Ecto neural progenitor cell (in vitro differentiated cells): ENCODE measurements around the gene EGFL7.

Source experiments
- DNase-seq: peaks from one replicate; pipeline ENCODE4 v3.0.0-alpha.2; 2018; ENCODE audit warnings: low spot score

EGFL7 gene

DNA sequence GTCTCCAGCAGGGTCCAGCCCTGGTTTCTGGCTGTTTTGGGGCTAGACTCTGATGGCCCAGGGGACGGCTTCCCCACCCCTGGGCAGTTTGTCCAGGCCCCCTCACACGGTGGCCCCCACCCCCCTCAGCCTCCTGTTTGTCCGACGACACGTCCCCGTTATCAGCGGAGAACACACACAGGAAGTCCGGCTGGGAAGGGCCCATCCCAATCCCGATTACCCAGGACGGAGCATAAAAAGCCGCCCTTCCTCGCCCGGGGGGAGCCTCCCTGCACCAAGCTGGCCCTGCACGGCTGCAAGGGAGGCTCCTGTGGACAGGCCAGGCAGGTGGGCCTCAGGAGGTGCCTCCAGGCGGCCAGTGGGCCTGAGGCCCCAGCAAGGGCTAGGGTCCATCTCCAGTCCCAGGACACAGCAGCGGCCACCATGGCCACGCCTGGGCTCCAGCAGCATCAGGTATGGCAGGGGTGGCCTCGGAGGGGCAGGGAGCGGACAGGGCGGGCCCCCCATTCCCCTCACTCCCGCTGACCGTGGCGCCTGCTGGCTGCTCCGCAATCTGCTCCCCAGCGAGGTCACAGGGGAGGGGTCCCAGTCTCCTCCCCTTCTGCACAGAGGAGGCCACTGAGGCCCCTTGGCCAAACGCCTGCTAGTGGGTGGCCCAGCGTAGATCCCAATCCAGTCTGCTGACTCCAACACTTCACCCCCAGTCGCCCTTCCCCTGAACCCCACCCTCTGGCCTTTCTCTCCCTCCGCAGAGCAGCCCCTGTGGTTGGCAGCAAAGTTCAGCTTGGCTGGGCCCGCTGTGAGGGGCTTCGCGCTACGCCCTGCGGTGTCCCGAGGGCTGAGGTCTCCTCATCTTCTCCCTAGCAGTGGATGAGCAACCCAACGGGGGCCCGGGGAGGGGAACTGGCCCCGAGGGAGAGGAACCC is at the start of gene EGFL7:
EGFL7 (plus strand) TSS at position 261 of the 926 bp plus-strand sequence. CDS start 5,367 bp downstream, outside the sequence.
- no peak for DNase-seq

DNA sequence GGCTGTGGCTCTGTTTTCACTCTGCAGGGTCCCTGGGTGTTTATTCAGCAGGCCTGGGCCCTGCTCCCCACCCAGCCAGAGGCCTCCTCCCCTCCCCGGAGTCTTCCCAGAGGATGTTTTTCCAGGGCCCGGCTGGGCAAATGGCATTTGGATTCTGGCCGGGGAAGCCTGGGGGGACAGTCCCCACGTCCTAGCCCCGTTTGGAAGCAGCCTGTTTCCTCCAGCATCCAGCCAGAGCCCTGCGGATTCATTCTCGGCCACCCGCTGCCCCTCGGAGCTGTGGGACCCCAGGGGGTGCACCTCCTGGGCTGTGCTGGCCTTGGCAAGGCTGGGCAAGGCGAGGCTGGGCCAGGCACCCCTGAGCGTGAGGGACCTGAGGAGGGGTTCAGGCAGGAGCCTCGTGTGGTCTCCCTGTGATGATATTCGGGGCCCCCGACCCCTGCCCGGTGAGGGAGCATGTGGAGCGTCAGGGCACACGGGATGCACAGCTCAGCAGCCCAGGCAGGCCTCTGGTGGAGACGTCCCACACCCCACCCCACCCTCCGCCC is 48.8 kb upstream of the EGFL7 start:
- no peak for DNase-seq

DNA sequence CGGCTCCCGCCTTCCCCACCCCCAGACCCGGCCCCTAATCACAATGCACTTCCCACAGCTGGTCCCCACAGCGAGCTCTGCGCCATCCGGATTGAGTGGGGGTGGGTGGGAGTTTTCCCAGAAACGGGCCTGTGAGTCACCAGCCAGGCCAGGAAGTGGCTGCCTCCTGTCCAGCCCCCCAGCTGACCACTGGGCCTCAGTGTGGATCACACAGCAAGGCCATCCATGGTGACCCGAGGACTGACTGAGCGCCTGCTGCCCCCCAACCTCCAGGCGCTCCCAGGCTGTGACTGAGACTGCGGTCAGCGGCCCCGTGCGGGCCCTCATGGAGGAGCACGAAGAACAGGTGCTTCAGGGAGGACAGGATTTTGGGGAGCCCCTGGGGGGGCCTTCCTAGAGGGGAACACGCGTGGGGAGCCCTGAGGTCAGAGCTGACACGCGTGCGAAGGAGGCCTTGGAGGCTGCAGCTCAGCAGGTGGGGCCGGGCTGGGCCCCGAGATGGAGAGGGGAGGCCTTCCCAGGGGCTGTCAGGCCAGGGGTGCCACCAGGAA is 48.3 kb upstream of the EGFL7 start:
- DNase-seq: no peak

DNA sequence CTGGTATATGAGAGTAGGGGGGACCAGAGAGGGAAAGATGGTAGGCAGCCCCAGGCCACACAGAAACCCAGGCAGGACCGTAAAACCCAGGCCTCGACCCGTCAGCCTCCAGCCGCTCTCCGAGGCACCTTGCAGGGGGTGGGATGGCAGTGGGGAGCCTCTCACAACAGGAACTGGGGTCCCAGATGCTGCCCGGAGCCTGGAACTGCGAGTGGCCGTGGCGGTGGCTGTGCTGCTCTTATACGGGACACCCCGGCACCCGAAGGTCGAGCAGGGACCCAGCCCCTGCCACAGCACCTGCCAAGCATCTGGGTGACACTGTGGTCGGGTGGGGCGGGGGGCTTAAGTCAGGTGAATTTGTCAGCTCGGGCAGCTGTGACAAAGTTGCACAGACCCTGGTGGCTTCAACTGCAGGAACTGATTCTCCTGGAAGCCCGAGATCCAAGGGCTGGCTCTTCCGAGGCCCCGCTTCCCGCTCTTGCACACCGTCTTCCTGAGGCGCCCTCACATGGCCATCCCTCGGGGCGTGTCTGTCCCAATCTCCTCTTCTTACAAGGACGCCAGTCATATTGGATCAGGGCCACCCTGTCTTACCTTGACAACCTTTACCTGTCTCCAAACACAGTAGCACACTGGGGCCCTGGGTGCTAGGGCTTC is 47.6 kb upstream of the EGFL7 start:
- DNase-seq: no peak

DNA sequence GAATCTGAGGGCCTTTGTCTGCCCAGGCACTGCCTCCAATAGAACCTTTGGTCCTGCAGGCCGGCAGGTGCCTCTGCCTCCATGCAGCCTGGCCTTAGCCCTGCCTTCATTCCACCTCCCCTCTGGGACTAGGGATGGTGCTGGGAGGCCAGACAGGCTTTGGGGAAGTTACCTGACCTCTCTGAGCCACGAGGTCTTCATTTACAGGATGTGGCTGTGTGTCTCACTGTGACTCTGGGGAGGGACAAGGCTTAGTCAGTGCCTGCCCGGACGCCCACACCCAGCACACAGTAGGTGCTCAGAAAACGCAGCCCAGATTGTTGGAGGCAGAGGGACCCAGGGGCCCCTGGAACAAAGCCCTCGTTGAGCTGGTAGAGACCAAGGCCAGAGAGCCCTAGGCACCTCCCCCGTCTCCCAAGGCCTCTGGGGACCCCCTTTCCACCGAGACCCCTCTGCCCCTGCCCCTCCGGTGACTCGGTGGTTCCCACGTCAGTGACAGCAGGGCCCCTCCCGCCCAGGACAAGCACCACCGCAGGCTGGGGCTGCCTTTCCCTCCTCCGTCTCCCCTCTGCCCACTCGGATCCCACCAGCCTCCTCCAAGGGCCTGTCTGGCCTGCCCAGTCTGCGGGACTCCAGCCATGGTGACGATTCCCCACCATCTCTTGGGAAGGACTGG is 46.9 kb upstream of the EGFL7 start:
- DNase-seq: no peak

DNA sequence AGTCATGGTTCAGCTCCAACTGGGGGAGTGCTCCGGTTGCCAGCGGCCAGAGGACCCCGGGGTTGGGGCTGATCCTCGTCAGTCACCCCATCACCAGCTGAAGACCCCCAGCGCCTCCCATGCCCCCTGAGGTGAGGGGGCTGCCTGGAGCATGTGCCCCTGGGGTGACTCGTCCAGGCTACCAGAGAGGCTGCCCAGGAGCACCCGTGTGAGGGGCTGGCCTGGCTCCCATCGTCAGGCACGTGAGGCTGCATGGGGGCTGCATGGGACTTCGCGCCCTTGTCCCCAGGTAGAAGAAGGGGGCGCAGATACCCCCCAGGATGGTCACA is 46.4 kb upstream of the EGFL7 start:
- DNase-seq: no peak

DNA sequence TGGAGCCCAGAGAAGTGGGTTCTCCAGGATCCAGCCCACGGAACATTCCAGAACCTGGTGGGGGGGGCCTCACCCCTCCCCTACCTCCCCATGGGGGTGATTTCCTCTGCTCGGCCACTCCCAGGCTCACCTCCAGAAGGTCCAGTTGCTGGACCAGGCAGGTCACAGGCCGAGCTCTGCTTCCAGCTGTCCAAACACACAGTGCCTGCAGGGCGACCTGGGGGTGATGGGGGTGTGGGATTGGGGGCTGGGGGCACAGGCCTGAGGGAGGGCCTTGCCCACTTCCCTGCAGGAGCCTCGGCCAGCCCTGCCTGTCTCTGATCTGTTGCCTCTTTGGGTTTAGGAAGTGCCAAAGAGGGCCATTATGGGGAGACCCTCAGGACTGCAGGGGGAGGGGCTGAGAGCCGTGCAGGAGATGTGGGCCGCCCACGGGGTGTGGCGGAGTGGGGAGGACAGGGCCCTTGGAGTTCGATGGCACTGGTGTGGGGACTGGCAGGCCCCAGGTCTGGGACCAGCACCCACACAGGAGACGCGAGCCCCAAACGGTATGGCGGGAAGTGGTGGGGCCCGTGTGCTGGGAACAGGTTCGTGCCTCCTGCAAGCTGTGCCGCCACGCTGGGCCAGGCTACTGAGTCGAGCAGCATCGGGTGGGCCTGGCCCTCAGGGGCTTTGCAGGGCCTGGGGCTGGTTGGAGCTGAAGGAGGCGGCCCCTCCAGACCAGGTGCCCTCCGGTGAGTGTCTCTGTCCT is 45.6 kb upstream of the EGFL7 start:
- no peak for DNase-seq

DNA sequence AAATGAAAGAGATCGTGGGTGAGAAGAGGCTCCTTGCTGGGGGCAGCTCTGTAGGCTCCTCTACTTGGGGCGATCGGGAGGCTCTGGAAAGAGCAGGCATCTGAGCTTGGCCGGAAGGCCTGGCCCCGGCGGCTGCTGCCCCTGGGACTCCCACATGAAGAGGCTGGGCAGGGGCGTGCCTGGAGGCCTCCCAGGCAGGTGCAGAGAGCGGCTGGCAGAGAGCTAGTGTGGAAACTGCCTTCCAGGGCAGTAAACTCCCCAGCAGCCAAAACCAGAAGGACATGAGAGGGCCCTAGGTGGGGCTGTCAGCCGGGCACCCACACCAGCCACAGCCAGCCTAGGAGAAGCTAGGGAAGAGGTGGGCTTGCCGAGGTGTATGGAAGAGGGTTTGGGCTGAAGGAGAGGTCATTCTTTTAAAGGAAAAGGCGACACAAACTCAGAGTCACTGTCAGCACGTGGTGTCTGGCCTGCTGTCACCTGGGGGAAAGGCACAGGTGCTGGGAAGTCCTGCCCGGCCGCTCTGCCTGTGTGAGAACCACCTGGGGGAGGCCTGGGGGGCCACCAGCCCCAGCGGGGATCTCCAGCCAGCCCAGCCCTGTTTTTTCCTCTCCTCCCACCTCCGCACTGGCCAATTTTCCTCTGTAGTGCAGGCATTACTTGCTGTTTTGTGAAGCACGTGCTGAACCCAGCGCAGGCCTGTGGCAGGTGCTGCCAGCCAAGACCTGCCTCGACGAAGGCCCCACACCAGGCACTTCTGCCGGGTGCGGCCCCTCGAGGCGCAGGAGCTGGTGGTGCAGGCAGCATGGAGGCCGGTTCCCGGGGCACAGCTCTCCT is 44.8 kb upstream of the EGFL7 start:
- no peak for DNase-seq

DNA sequence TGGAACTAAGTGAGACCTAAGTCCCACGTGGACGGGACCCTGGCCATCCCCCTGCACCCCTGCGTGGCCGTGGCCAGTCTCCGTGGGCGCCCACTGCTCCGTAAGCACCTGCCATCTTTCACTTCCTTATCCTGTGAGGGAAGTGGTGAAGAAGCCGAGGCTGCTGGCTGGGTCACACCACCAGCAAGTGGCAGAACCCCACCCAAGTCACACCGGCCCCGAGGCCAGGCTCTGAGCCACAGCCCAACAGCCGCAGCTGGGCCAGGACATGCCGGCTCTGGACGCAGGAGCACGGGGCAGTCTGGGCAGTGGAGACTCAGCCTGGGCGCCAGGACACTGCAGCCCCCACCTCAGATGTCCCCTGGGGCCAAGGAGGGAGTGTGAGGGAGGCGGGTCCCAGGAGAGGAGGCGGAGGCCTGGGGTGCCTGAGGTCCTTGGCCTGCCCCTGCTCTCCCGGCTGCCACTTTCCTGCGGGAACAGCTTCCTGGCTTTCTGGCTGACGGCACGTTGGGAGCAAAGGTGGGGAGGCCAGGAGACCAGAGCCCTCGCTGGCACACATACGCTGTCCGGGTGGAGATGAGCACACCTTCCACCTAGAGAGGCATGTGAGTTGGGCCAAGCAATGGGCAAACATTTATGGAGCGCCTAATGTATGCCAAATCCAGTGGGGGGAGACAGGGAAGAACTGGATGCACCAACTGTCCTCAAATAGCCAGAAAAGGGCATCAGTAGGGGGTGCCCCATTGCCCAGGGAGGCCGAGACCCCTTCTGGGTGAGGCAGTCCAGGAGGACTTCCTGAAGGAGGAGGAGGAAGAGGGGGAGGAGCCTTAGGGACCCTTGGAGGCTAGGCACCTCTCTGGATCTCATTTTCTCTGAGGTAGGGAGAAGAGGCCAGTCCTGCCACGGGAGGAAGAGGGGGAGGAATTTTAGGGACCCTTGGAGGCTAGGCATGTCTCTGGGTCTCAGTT is 43.9 kb upstream of the EGFL7 start:
- DNase-seq: no peak

DNA sequence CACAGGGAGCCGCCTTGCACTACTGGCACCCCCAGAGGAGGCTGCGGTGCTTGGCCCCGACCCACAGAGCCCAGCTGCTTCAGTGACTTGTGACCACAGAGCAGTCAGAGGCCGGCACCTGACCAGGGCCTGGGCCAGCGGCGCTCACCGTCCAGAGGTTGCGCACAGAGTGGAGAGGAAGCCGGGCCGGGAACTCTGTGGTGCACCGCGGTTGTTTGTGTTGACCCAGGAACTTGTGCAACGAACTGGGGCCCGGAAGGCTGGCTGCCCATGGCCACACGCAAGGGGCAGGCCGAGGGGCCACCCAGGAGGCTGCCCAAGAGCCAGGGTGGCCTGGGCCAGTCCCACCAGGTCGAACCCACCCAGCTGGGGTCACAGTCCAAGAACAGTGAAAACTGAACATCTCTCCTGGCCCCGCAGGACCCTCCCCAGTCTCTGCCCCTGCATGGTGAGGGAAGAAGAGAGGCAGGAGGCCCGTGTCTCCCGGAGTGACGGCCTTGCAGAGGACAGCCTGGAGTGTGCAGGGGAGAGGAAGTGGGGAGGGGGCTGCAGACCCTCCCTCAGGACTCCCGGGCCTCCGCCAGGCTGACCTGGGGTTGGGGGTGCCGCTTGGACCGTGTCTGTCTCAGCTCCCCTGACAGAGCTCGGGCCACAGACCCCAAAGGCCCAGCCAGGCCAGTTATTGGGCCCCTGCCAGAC is 42.8 kb upstream of the EGFL7 start:
- DNase-seq: no peak

DNA sequence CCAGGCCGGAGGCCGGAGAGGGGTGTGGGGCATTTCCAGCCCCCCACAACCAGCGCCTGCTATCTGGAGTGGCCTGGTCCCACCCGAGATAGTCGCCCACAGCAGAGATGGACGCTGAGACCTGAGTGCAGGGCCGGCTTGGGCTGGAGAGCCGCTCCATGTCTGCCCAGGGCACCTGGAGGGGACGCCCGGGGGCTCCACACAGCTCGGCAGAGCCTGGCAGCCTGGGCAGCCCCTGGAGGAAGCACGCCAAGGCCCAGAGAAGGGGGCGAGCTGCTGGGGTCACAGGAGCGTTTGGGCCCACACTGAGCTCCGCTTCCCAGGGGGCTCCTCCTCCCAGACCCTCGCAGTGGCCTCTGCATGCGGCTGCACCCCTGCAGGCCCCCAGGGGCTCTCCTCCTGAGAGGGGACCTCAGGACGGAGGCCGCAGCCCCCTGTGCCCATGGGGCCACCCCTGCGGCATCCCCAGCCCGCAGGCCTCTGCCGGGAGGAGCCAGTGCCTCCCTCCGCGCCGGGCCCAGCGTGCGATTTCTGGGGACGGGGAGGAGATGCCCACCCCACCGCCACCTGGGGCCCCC is 42.2 kb upstream of the EGFL7 start:
- DNase-seq: no peak

DNA sequence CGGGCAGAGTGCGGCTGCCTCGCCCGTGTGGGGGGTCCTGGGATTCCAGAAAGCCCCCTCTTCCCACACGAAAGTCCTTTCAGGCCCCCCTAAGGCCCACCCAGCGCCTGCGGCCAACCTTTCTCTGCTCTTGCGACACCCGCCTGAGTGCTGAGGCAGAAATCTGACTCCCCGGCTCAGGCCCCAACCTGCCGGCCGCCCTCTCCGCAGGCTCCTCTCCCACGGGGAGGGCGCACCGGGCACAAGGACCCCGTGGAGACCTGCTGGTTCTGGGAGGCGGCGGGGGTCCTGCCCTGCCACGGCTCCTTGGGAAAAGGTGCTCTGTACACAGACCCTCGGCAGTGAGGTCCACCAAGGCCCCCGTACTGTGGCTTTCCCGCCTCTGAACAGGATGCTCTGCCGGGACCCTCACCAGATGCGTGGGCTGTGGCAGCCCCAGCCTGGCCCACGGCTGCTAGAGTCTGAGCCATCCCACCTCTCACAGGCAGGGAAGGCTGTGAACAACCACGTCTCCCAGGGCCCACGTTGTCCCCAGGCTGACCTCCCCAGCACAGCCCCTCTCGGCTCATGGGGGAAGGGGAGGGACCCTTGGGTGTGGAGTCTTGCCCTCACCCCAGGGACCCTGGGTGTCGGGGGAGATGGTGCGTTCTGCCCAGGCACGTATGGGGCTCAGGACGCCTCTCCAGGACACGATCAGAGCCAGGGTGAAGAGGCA is 41.5 kb upstream of the EGFL7 start:
- DNase-seq: no peak

DNA sequence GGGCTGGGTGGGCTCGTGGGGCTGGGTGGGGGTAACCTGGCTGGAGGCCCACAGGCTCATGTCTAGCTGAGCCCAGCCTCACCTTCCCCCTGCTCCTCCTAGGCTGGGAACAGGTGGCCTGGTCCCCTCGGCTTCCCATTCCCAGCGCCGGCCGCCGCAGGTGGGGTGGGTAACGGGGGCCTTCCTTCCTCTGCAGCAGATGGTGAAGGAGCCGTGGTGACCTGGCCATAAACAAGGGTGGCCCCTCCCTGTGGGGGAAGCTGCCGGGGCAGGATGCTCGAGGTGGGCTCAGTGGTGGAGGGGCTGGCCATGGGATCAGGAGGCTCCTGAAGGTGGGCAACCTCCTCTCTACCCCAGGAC is 41.0 kb upstream of the EGFL7 start:
- no peak for DNase-seq

DNA sequence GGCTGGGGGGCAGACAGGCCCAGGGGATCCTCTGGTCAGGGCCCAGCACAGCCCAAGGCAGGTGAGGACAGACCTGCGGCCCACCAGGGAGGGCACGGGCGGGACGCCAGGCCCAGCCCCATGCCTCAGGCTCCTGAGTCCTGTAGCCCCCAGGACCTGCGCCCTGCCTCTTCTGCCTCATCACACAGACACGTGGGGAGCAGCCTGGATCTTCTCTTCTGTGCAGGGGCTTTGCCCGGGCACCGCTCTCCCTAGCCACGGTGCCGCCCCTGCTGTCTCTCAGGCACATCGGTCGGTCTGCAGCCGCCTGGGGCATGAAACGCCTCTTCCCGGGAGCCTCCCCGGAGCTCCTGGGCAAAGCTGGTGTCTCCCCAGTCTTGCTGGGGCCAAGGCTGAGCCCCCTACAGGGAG is 40.2 kb upstream of the EGFL7 start:
- DNase-seq: no peak

DNA sequence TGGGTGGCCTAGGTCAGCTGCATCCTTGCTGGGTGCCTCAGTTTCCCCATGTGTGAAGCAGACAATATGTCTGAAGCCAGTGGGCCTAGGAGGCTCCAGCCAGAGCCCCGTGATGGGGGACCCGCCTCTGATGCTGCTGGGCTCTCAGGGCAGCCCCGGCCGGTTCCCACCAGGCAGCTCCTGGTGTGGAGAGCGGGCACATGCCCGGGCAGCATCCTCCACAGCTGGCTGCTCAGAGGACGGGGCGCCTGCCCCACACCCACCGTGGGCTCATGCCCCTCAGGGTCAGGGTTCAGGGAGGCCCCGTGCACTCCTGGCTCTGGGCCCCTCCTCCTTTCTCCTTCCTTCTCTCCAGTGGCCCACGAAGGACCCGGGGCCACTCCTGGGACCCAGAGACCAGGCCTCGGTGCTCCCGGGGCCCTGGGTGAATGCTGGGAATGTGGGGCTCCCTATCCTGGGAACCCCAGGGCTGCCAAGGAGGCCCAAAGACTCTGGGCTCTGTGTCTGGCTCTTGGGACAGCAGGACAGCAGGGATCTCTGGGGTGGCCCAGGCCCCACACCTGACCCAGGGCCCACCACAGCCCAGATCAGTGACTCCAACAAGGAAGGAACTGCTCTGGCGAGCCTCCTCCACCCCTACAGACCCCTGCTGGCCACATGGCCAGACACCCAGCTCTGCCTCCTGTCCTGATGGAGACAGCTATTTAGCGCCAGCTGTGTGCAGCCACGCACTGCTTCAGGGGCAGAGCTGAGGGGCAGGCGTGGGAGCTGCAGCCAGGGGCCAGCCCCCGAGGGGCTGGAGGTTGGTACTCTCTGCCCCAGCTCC is 39.5 kb upstream of the EGFL7 start:
- no peak for DNase-seq

DNA sequence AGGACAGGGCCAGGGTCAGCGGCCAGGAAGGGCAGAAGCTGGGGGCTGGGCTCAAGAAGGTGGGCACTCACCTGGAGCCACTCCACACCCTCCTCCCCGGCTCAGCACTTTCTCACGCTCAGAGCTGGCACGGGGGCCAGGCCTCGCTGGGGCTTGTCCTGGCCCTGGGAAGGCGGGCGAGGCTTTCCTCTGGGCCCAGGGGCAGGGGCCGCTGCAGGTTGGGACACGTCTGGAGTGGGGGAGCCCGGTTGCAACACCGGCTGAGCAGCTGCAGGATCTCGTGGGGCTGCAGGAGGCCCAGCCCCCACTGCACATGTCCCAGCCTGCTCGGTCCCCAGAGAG is 38.9 kb upstream of the EGFL7 start:
- no peak for DNase-seq
